ENCODE results near the gene UBE2K. TPM values are rescaled to one million over a fixed set of nuclear protein-coding genes. Genes with fewer than 3 reads are reported as not detected.

Gene UBE2K
- total RNA-seq, 1 donor from 2014 or later = 54.4 TPM

DNA sequence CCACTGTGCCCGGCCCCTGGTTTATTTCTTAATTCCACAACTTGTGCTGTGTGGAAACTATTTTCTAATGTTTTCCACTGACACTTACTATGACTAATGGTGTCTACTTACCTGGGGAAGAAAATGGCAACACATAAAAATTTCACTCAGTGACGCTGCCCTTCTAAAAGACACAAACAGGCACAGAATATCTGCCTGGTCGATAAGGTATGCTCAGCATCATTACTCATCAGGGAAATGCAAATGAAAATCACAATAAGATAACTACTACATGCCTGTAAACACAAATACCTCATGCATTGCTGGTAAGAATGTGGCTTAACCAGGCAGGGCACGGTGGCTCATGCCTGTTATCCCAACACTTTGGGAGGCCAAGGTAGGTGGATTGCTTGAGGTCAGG is 61.6 kb downstream of the UBE2K start:
- Histone ChIP-seq H3K36me3 (peaks cover 69% of the 10 kb centered on the region), H3K4me3 (no peak overlapping the region), H3K9me3 (replicated peaks) (no peaks in the 10 kb centered on the region), H3K4me1 (no peaks in the 10 kb centered on the region), H3K27me3 (ENCODE audit: low read depth) (no peaks in the 10 kb centered on the region), H3K27ac (replicated peaks) (no peak overlapping the region)
- intact Hi-C loops (cut with micrococcal nuclease) = no loop called here
- TF ChIP-seq, protein P1, sequence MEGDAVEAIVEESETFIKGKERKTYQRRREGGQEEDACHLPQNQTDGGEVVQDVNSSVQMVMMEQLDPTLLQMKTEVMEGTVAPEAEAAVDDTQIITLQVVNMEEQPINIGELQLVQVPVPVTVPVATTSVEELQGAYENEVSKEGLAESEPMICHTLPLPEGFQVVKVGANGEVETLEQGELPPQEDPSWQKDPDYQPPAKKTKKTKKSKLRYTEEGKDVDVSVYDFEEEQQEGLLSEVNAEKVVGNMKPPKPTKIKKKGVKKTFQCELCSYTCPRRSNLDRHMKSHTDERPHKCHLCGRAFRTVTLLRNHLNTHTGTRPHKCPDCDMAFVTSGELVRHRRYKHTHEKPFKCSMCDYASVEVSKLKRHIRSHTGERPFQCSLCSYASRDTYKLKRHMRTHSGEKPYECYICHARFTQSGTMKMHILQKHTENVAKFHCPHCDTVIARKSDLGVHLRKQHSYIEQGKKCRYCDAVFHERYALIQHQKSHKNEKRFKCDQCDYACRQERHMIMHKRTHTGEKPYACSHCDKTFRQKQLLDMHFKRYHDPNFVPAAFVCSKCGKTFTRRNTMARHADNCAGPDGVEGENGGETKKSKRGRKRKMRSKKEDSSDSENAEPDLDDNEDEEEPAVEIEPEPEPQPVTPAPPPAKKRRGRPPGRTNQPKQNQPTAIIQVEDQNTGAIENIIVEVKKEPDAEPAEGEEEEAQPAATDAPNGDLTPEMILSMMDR (IDR thresholded peaks at IDR 0.05; ENCODE audit: borderline replicate concordance) = no peak
- DNase-seq = no peak

DNA sequence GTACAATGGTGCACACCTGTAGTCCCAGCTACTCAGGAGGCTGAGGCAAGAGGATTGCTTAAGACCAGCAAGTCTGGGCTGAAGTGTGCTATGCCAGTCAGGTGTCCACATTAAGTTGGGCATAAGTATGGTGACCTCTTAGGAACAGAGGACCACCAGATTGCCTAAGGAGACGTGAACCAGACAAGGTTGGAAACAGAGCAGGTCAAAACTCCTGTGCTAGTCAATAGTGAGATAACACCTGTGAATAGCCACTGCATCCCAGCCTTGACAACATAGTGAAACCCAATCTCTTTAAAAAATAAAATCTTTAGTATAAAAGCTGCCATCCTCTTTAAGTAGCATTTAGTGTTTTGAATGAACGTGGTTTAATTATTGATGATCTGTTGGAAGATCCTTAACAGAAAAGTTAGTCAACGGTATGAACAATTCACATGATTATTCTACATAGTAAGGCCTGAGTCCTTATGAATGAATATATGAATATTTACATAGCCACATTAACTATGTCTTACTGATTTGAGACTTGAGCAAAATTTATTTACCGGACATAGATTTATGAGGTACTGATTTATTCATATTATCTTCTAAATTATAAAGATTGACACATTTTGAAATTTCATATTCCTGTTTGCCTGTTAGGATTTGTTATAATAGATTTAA is 63.2 kb downstream of the UBE2K start:
- Histone ChIP-seq H3K27ac (replicated peaks) (no peak overlapping the region), H3K4me3 (no peak overlapping the region), H3K4me1 (no peaks in the 10 kb centered on the region), H3K36me3 (peaks cover 80% of the 10 kb centered on the region), H3K9me3 (replicated peaks) (no peaks in the 10 kb centered on the region), H3K27me3 (ENCODE audit: low read depth) (no peaks in the 10 kb centered on the region)
- intact Hi-C loops (cut with micrococcal nuclease) = no loop called here
- no peak for DNase-seq
- TF ChIP-seq, protein P1 (IDR thresholded peaks at IDR 0.05; ENCODE audit: borderline replicate concordance) = no peak

DNA sequence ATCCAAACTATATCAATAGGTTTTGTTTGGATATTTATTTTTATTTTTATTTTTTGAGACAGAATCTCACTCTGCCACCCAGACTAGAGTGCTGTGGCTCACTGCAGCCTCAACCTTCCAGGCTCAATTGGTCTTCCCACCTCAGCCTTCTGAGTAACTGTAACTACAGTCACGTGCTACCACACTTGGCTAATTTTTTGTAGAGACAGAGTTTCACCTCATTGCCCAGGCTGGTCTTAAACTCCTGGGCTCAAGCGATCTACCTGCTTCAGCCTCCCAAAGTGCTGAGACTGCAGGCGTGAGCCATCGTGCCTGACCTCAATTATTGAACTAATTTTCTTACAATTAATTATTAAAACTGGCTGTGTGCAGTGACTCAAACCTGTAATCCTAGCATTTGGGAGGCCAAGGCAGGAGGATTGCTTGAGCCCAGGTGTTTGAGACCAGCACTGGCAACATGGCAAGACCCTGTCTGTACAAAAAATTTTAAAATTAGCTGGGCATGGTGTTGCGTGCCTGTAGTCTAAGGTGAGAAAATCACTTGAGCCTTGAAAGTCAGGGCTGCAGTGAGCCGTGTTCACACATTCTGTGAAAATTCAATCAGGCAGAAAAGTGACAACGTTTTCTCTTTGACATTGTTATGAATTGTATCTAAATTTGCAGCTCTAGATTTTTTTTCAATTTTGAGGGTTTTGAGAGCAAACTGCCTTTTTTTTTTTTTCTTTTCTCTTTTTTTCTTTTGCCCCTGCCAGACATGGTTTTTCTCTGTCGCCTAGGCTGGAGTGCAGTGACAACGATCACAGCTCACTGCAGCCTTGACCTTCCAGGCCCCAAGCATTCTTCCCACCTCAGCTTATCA is 66.0 kb downstream of the UBE2K start:
- H3K4me1 ChIP-seq = peaks cover 6% of the 10 kb centered on the region
- DNase-seq = no peak
- H3K27ac ChIP-seq (replicated peaks) = no peak overlapping the region
- H3K9me3 ChIP-seq (replicated peaks) = no peaks in the 10 kb centered on the region
- TF ChIP-seq, protein P1 (IDR thresholded peaks at IDR 0.05; ENCODE audit: borderline replicate concordance) = no peak
- no peaks in the 10 kb centered on the region for H3K27me3 ChIP-seq (ENCODE audit: low read depth)
- intact Hi-C loops (cut with micrococcal nuclease) = no loop called here
- peaks cover 86% of the 10 kb centered on the region for H3K36me3 ChIP-seq
- no peak overlapping the region for H3K4me3 ChIP-seq

DNA sequence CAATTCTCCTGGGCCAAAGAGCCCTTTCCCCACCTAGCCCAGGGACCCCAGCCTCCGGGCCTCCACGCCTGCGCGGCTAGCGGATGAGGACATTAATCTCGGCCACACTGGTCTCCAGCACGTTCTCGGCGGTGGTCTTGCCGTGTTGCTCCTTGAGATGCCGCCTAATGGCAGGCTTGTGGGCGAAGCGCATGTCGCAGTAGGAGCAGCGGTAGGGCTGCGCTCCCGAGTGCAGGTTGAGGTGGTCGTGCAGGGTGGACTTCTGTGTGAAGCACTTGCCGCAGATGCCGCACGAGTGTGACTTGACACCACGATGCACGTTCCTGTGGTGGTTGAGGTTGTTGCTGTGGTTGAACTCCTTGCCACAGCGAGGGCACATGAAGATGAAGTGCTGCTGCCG is 72.1 kb downstream of the UBE2K start:
- Histone ChIP-seq H3K27ac (replicated peaks) (no peak overlapping the region), H3K36me3 (peaks cover 61% of the 10 kb centered on the region), H3K4me3 (no peak overlapping the region), H3K4me1 (peaks cover 11% of the 10 kb centered on the region), H3K27me3 (ENCODE audit: low read depth) (no peaks in the 10 kb centered on the region), H3K9me3 (replicated peaks) (no peaks in the 10 kb centered on the region)
- intact Hi-C loops (cut with micrococcal nuclease) = no loop called here
- DNase-seq = no peak
- TF ChIP-seq, protein P1 (IDR thresholded peaks at IDR 0.05; ENCODE audit: borderline replicate concordance) = no peak

DNA sequence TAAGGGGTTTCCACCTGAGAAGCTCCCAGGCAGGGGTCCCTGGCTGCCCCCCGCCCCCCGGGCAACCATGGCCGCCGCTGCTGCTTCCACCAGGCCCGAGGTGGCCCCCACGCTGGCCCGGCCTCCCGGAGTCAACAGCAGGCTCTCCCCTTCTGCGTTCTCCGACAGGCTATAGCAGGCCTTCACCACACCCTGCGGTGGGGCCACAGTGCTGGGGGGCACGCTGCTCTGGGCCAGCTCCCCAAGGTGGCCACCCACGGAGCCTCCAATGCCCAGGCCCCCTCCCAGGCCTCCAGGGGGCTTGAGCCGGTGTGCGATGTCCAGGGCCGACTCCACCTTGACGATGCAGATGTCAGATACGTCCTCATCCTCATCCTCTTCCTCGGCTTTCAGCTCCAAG is 72.5 kb downstream of the UBE2K start:
- Histone ChIP-seq H3K27me3 (ENCODE audit: low read depth) (no peaks in the 10 kb centered on the region), H3K27ac (replicated peaks) (no peak overlapping the region), H3K4me1 (peaks cover 11% of the 10 kb centered on the region), H3K4me3 (no peak overlapping the region), H3K9me3 (replicated peaks) (no peaks in the 10 kb centered on the region), H3K36me3 (peaks cover 61% of the 10 kb centered on the region)
- no peak for DNase-seq
- TF ChIP-seq, protein P1 (IDR thresholded peaks at IDR 0.05; ENCODE audit: borderline replicate concordance) = no peak
- intact Hi-C loops (cut with micrococcal nuclease) = no loop called here
